Stomach (tissue), 9 donors: ENCODE data around the gene GOT2. TPM values are rescaled to one million over a fixed set of nuclear protein-coding genes. Genes with fewer than 3 reads are reported as not detected.
"Not testable (repeated sequence)": the region's sequence is repeated elsewhere in the genome, so short reads cannot be mapped to it uniquely, and the experiment has no call there.

Source experiments
- DNase-seq, 2 donors: peaks; one replicate each; pipeline versions ENCODE4 v3.0.0 to v3.0.0-alpha.2; 2013 to 2019
- H3K27ac ChIP-seq, 5 donors: fragments of 200-600 bp in 4 of 5; sonication (generic) in 4 of 5; one replicate each; pipeline ENCODE4 v1.5.1; 2013 to 2019; ENCODE audit warnings: mild to moderate bottlenecking in 1 of 5, moderate library complexity in 1 of 5
- H3K27me3 ChIP-seq, 3 donors: fragments of 200-600 bp; sonication (generic); one replicate each; pipeline ENCODE4 v1.5.1; 2017 to 2019; ENCODE audit warnings: mixed run types in 1 of 3
- H3K36me3 ChIP-seq, 4 donors: fragments of 200-600 bp; sonication (generic); 1 replicate in 3 of 4; 2 replicates in 1 of 4; pipeline ENCODE4 v1.5.1; 2016 to 2019
- H3K4me1 ChIP-seq, 4 donors: fragments of 200-600 bp; sonication (generic); one replicate each; pipeline ENCODE4 v1.5.1; 2016 to 2019
- H3K4me3 ChIP-seq, 4 donors: fragments of 200-600 bp; sonication (generic) in 3 of 4; one replicate each; pipeline ENCODE4 v1.5.1; 2016 to 2019; ENCODE audit warnings: mild to moderate bottlenecking in 1 of 4
- H3K9me3 ChIP-seq, 4 donors: fragments of 200-600 bp; sonication (generic); one replicate each; pipeline ENCODE4 v1.5.1; 2016 to 2019
- CTCF ChIP-seq, 7 experiments: fragments of 450-650 bp in 4 of 7; fragments of 200-600 bp in 3 of 7; sonication (generic) in 3 of 7; IDR thresholded peaks; one replicate each; pipeline ENCODE4 v1.5.1; 2016 to 2019; ENCODE audit warnings: antibody characterized with exemption in 7 of 7, control low read depth in 2 of 7, mild to moderate bottlenecking in 1 of 7
- EP300 ChIP-seq: sonication (generic); formaldehyde crosslinking; IDR thresholded peaks from one replicate; pipeline ENCODE4 v1.6.1; 2017; ENCODE audit warnings: antibody characterized with exemption
- POLR2A ChIP-seq, 4 donors: fragments of 450-650 bp; IDR thresholded peaks; one replicate each; pipeline ENCODE4 v1.6.1; 2016; ENCODE audit warnings: antibody characterized with exemption in 4 of 4, control low read depth in 2 of 4, mild to moderate bottlenecking in 1 of 4, moderate library complexity in 1 of 4
- POLR2AphosphoS5 ChIP-seq, 3 donors: sonication (generic); formaldehyde crosslinking; IDR thresholded peaks; one replicate each; pipeline ENCODE4 v1.6.1; 2016; ENCODE audit warnings: antibody characterized with exemption in 3 of 3
- WGBS, 5 donors: extraction: QIAGEN DNeasy Blood & Tissue Kit in 3 of 5; methylation state at CpG; one replicate each; pipeline versions ENCODE4 v1.1.5 to v1.1.7; 2013 to 2018; 5-methylcytosine and 5-hydroxymethylcytosine counted together
- intact Hi-C: fragments of 100-400 bp; cut with DNase I; formaldehyde crosslinking; loops from one replicate; pipeline ENCODE4 v1.15.1; 2023; ENCODE audit warnings: low total_unique reads
- polyA plus RNA-seq, 3 donors: library from polyadenylated mRNA; stranded (reverse); fragments of 200-250 nt; gene quantifications; one replicate each; pipeline ENCODE4 v1.2.3, GENCODE V29; 2013
- total RNA-seq, 5 donors: library from RNA; depleted of rRNA; stranded (reverse); fragments of >200 nt; gene quantifications; one replicate each; pipeline versions ENCODE4 v1.1.0 to v1.2.3, GENCODE V29; 2014 to 2016
- donor health status: healthy with polysubstance abuse.
- donor health status: Bipolar disorder and iron deficiency.
- donor health status: healthy.

The GOT2 gene
- total and polyA plus RNA-seq, 8 donors, result 43.7 to 96.9 (median 57.1) TPM

DNA sequence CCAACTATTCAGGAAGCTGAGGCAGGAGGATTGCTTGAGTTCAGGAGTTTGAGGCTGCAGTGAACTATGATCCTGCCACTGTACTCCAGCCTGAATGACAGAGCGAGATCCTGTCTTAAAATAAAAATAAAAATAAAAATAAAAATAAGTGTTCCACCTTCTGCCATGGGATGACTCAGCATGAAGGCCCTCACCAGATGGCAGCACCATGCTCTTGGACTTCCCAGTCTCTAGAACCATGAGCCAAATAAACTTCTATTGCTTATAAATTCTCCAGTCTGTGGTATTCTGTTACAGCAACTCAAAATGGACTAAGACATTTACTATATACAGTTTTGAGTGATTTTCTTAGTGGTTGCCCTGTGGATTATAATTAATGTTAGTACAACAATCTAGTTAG, 41.7 kb downstream of the GOT2 start:
- Histone ChIP-seq H3K36me3 (no peaks in the 10 kb centered on the region), H3K4me3 (no peak overlapping the region), H3K9me3 (peaks cover 0 to 7% (median 2%) of the 10 kb centered on the region in 4 donors), H3K27ac (no peak overlapping the region), H3K4me1 (no peaks in the 10 kb centered on the region), H3K27me3 (no peaks in the 10 kb centered on the region)
- TF ChIP-seq POLR2A (IDR thresholded peaks at IDR 0.05), result no peak
- no peak for TF ChIP-seq POLR2AphosphoS5 (IDR thresholded peaks at IDR 0.05)
- no peak for TF ChIP-seq EP300
- no peak for TF ChIP-seq CTCF (IDR thresholded peaks at IDR 0.05)
- no peak for DNase-seq
- 53 to 96% (median 92%) methylated on average over 1 of the region's 1 CpG for WGBS, 5 donors
- intact Hi-C loops, result no loop called here

- H3K4me1 ChIP-seq, result peaks cover 15 to 25% (median 19%) of the 10 kb centered on the region in 4 donors
- intact Hi-C loops, DNase-seq, H3K27me3 ChIP-seq, H3K36me3 ChIP-seq, H3K27ac ChIP-seq, H3K4me3 ChIP-seq, H3K9me3 ChIP-seq: not testable (repeated sequence)
- WGBS, 5 donors, result 73 to 80% (median 78%) methylated on average over 8 of the region's 8 CpGs
These were observed 47.0 kb downstream of the GOT2 start for GRCh38 chr16:58686985-58687706.

GRCh38 chr16:58685084-58685449, 49.0 kb downstream of the GOT2 start:
- intact Hi-C loops, result no loop called here
- no peak for DNase-seq
- TF ChIP-seq EP300, result no peak
- TF ChIP-seq POLR2AphosphoS5 (IDR thresholded peaks at IDR 0.05), result no peak
- no peak for TF ChIP-seq CTCF (IDR thresholded peaks at IDR 0.05)
- no peak for TF ChIP-seq POLR2A (IDR thresholded peaks at IDR 0.05)
- 68 to 82% (median 74%) methylated on average over 6 of the region's 6 CpGs for WGBS, 5 donors
- H3K27me3 ChIP-seq, result no peaks in the 10 kb centered on the region
- H3K36me3 ChIP-seq, result peaks cover 0 to 14% (median 2%) of the 10 kb centered on the region in 4 donors
- peak overlapping the region in 3 of 5 donors; percentile 30 to 87 (median 85) for H3K27ac ChIP-seq
- H3K4me1 ChIP-seq, result peaks cover 15 to 28% (median 19%) of the 10 kb centered on the region in 4 donors
- no peaks in the 10 kb centered on the region for H3K9me3 ChIP-seq
- peak overlapping the region; percentile 69 to 98 (median 79) for H3K4me3 ChIP-seq

GRCh38 chr16:58684354-58685083, 49.6 kb downstream of the GOT2 start, which contains the start of gene SLC38A7:
SLC38A7 (minus strand) TSS chr16:58684770; CDS start chr16:58680126, 4,644 bp downstream.
- peak; percentile 87 to 94 for DNase-seq
- peaks cover 0 to 20% (median 8%) of the 10 kb centered on the region in 4 donors for H3K36me3 ChIP-seq
- WGBS, 5 donors, result 4 to 8% (median 6%) methylated on average over 23 to 41 of the region's 41 CpGs
- no peaks in the 10 kb centered on the region for H3K27me3 ChIP-seq
- H3K27ac ChIP-seq, result peak within 1 kb of the TSS; percentile 30 to 87 (median 76)
- H3K4me1 ChIP-seq, result peaks cover 15 to 28% (median 19%) of the 10 kb centered on the region in 4 donors
- intact Hi-C loops, result no loop called here
- H3K4me3 ChIP-seq, result peak within 1 kb of the TSS; percentile 69 to 98 (median 79)
- no peaks in the 10 kb centered on the region for H3K9me3 ChIP-seq
- peak in 2 of 3 donors; percentile 45 to 74 for TF ChIP-seq POLR2AphosphoS5 (IDR thresholded peaks at IDR 0.05)
- no peak for TF ChIP-seq POLR2A (IDR thresholded peaks at IDR 0.05)

DNA sequence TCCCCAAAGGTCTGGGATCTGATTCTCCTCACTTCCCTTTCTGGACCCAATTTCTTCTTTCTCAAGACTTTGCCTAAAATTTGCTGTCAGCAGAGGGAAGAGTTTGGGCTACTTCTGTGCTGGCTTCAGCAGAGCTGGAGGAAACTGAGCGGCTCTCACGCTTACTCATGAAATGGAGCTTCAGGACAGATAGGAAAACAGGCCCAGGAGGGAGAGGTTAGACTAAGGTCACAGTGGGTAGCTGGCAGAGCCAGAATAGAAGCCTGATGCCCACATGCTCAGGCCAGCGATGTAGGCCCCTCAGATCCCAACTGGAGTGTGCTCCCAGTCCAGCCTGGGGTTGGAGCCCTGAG, 50.1 kb downstream of the GOT2 start:
- Histone ChIP-seq H3K27ac (peak overlapping the region in 4 of 5 donors; percentile 30 to 87 (median 80)), H3K27me3 (no peaks in the 10 kb centered on the region), H3K4me1 (peaks cover 15 to 28% (median 19%) of the 10 kb centered on the region in 4 donors), H3K9me3 (no peaks in the 10 kb centered on the region), H3K36me3 (peaks cover 0 to 25% (median 13%) of the 10 kb centered on the region in 4 donors), H3K4me3 (peak overlapping the region; percentile 69 to 98 (median 79))
- TF ChIP-seq EP300 (no peak), POLR2A (IDR thresholded peaks at IDR 0.05) (no peak), POLR2AphosphoS5 (IDR thresholded peaks at IDR 0.05) (no peak), CTCF (IDR thresholded peaks at IDR 0.05) (no peak)
- intact Hi-C loops, result no loop called here
- DNase-seq, result no peak
- 5 to 13% (median 6%) methylated on average over 2 to 3 of the region's 3 CpGs for WGBS, 5 donors
